Endothelial cell of umbilical vein (primary cell): Measurements from ENCODE around the gene ATP5MK.

Source experiments
- EZH2 ChIP-seq: IDR thresholded peaks from 2 replicates; pipeline ENCODE4 v1.6.1; 2012; ENCODE audit warnings: borderline replicate concordance, low read depth, mild to moderate bottlenecking, moderate library complexity, low read length, inconsistent platforms; ENCODE audit not compliant: severe bottlenecking
- FOS ChIP-seq: IDR thresholded peaks from 2 replicates; pipeline ENCODE4 v1.6.1; 2011; ENCODE audit warnings: mild to moderate bottlenecking, low read length, moderate library complexity, borderline replicate concordance; ENCODE audit not compliant: insufficient read depth
- JUN ChIP-seq: IDR thresholded peaks from 2 replicates; pipeline ENCODE4 v1.6.1; 2011; ENCODE audit warnings: borderline replicate concordance, low read depth; ENCODE audit not compliant: insufficient read length, insufficient read depth
- MYC ChIP-seq: IDR thresholded peaks from one replicate; pipeline ENCODE4 v1.6.1; 2011; ENCODE audit warnings: mild to moderate bottlenecking, low read depth, low read length
- POLR2A ChIP-seq: IDR thresholded peaks from 2 replicates; pipeline ENCODE4 v1.6.1; 2012; ENCODE audit warnings: low read depth, mild to moderate bottlenecking, control low read depth, low read length
- POLR2AphosphoS5 ChIP-seq: IDR thresholded peaks from 2 replicates; pipeline ENCODE4 v1.6.1; 2012; ENCODE audit warnings: low read depth, mild to moderate bottlenecking, control low read depth, low read length, moderate library complexity; ENCODE audit not compliant: insufficient read depth
- TF ChIP-seq, protein P1 (sequence below), 2 donors: IDR thresholded peaks; 1 replicate in 1 of 2; 2 replicates in 1 of 2; pipeline ENCODE4 v1.5.1; 2011; ENCODE audit warnings: low read length in 2 of 2, mild to moderate bottlenecking in 2 of 2, moderate library complexity in 2 of 2, control low read depth in 1 of 2, inconsistent platforms in 1 of 2, low read depth in 1 of 2; ENCODE audit not compliant: insufficient read depth in 1 of 2; ENCODE audit errors: extremely low read depth in 1 of 2
- TF ChIP-seq, protein P2 (sequence below): IDR thresholded peaks from 2 replicates; pipeline ENCODE4 v1.6.1; 2011; ENCODE audit not compliant: insufficient read depth, insufficient read length

DNA sequence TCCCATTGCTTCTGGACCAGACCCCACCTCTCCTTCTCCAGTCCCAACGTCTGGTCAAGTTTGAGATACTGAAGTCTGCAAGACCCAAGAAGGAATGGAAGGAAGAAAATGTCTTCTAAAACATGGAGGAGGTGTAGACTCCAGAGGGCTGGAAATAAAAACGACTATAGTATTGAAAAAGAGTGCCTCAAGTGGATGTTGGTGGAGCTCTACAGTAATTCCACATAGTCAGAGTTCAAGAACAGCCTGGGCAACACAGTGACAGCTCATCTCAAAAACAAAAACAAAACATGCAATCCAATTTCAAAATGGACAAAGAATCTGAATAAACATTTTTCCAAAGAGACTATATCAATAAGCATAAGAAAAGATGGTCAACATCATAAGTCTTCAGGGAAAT is 43.0 kb downstream of the ATP5MK start:
- TF ChIP-seq, protein P1, sequence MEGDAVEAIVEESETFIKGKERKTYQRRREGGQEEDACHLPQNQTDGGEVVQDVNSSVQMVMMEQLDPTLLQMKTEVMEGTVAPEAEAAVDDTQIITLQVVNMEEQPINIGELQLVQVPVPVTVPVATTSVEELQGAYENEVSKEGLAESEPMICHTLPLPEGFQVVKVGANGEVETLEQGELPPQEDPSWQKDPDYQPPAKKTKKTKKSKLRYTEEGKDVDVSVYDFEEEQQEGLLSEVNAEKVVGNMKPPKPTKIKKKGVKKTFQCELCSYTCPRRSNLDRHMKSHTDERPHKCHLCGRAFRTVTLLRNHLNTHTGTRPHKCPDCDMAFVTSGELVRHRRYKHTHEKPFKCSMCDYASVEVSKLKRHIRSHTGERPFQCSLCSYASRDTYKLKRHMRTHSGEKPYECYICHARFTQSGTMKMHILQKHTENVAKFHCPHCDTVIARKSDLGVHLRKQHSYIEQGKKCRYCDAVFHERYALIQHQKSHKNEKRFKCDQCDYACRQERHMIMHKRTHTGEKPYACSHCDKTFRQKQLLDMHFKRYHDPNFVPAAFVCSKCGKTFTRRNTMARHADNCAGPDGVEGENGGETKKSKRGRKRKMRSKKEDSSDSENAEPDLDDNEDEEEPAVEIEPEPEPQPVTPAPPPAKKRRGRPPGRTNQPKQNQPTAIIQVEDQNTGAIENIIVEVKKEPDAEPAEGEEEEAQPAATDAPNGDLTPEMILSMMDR (IDR thresholded peaks at IDR 0.05; ENCODE audit: extremely low read depth in 1 of 2, insufficient read depth in 1 of 2, low read depth in 1 of 2, low read length in 2 of 2), result no peak
- no peak for TF ChIP-seq POLR2A
- TF ChIP-seq POLR2AphosphoS5, result no peak
- TF ChIP-seq JUN, result no peak
- TF ChIP-seq MYC, result no peak
- no peak for TF ChIP-seq EZH2
- TF ChIP-seq, protein P2, sequence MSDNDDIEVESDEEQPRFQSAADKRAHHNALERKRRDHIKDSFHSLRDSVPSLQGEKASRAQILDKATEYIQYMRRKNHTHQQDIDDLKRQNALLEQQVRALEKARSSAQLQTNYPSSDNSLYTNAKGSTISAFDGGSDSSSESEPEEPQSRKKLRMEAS, result no peak
- no peak for TF ChIP-seq FOS
